Measurements from ENCODE around the gene ZSWIM4.

- TF ChIP-seq SIN3A (IDR thresholded peaks at IDR 0.05; ENCODE audit: borderline replicate concordance, insufficient read depth, low read length) (no peak), TAF1 (IDR thresholded peaks at IDR 0.05; ENCODE audit: borderline replicate concordance, insufficient read depth, low read length) (no peak), POLR2AphosphoS5 (IDR thresholded peaks at IDR 0.05; ENCODE audit: low read depth, low read length) (no peak), REST (IDR thresholded peaks at IDR 0.05; ENCODE audit: insufficient read depth in 1 of 2, low read depth in 2 of 2, low read length in 2 of 2) (no peak), FOXP2 (optimal IDR thresholded peaks at IDR 0.05; ENCODE audit: borderline replicate concordance, extremely low read depth, extremely low read length, insufficient read depth) (no peak)
Observed at GRCh38 chr19:13856497-13856896, 61.3 kb downstream of the ZSWIM4 start.
